Measurements from ENCODE around the gene NIBAN1.
A peak's percentile ranks its signal among the peaks of the same experiment; 100 is the strongest.

Gene NIBAN1

DNA sequence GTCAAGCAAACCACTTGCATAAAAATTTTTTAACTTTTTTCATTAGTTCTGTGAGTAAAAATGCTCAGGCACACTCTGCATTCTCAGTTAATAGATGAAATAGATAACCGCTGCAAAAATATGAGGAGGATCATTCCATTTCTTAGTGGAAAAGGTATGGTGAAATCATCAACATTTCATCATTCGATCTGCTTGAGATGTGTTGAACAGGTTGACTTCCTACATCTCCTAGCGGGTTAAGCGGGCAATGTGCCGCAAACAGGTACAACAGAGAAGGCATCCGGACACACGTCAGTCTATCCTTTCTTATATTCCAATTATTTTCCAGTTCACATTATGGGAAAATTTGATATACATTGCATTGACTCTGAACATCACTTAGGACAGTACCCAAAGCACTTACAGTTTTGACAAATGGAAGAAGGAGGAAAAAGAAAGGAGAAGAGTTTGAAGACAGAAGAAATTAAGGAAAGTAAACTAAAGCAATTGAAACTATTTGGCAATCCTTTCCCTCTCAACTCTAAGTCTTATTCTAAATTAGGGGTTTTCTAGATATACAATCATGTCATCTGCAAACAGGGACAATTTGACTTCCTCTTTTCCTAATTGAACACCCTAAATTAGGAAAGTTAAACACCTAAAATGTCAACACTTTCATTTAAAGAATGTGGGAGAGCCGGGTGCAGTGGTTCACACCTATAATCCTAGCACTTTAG, 33.5 kb downstream of the NIBAN1 start:
- Histone ChIP-seq H3F3A (ENCODE audit: insufficient read depth, low read length) (no peaks in the 10 kb centered on the region), H3K9me2 (replicated peaks; ENCODE audit: insufficient read depth, low read length) (no peaks in the 10 kb centered on the region), H3K4me3 (ENCODE audit: low read length) (no peak overlapping the region), H3K9ac (ENCODE audit: low read length) (no peak overlapping the region), H2AFZ (ENCODE audit: low read length) (no peak overlapping the region), H3K27ac (ENCODE audit: low read length) (no peak overlapping the region), H3K36me3 (replicated peaks; ENCODE audit: insufficient read depth, low read length) (no peaks in the 10 kb centered on the region), H3K27me3 (replicated peaks; ENCODE audit: insufficient read depth, low read length) (no peaks in the 10 kb centered on the region), H3K9me3 (replicated peaks; ENCODE audit: insufficient read depth, low read length) (no peaks in the 10 kb centered on the region), H3K4me2 (ENCODE audit: low read depth, low read length) (no peak overlapping the region), H3K79me2 (ENCODE audit: low read length) (no peaks in the 10 kb centered on the region), H4K20me1 (ENCODE audit: insufficient read depth, low read length) (no peaks in the 10 kb centered on the region), H3K4me1 (ENCODE audit: low read length) (peaks cover 4% of the 10 kb centered on the region)
- no peak for DNase-seq
- TF ChIP-seq EZH2 (optimal IDR thresholded peaks at IDR 0.05; ENCODE audit: low read depth, low read length): no peak
- no peak for TF ChIP-seq EZH2phosphoT487 (IDR thresholded peaks at IDR 0.05; ENCODE audit: low read length)

- DNase-seq: no peak
- no peaks in the 10 kb centered on the region for H3K36me3 ChIP-seq (replicated peaks; ENCODE audit: insufficient read depth, low read length)
- no peaks in the 10 kb centered on the region for H3K27me3 ChIP-seq (replicated peaks; ENCODE audit: insufficient read depth, low read length)
- no peaks in the 10 kb centered on the region for H3K9me3 ChIP-seq (replicated peaks; ENCODE audit: insufficient read depth, low read length)
- TF ChIP-seq, protein P1, sequence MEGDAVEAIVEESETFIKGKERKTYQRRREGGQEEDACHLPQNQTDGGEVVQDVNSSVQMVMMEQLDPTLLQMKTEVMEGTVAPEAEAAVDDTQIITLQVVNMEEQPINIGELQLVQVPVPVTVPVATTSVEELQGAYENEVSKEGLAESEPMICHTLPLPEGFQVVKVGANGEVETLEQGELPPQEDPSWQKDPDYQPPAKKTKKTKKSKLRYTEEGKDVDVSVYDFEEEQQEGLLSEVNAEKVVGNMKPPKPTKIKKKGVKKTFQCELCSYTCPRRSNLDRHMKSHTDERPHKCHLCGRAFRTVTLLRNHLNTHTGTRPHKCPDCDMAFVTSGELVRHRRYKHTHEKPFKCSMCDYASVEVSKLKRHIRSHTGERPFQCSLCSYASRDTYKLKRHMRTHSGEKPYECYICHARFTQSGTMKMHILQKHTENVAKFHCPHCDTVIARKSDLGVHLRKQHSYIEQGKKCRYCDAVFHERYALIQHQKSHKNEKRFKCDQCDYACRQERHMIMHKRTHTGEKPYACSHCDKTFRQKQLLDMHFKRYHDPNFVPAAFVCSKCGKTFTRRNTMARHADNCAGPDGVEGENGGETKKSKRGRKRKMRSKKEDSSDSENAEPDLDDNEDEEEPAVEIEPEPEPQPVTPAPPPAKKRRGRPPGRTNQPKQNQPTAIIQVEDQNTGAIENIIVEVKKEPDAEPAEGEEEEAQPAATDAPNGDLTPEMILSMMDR (IDR thresholded peaks at IDR 0.05; ENCODE audit: low read length): no peak
- no peak for TF ChIP-seq EZH2 (optimal IDR thresholded peaks at IDR 0.05; ENCODE audit: low read depth, low read length)
- no peak for TF ChIP-seq EZH2phosphoT487 (IDR thresholded peaks at IDR 0.05; ENCODE audit: low read length)
- no peaks in the 10 kb centered on the region for H3F3A ChIP-seq (ENCODE audit: insufficient read depth, low read length)
- H3K4me3 ChIP-seq (ENCODE audit: low read length): no peak overlapping the region
- H4K20me1 ChIP-seq (ENCODE audit: insufficient read depth, low read length): no peaks in the 10 kb centered on the region
- no peak overlapping the region for H3K4me2 ChIP-seq (ENCODE audit: low read depth, low read length)
- no peak overlapping the region for H3K9ac ChIP-seq (ENCODE audit: low read length)
- H3K27ac ChIP-seq (ENCODE audit: low read length): no peak overlapping the region
- H2AFZ ChIP-seq (ENCODE audit: low read length): no peak overlapping the region
- no peaks in the 10 kb centered on the region; the same call in 1 of the 2 replicates for H3K4me1 ChIP-seq (ENCODE audit: low read length)
- H3K79me2 ChIP-seq (ENCODE audit: low read length): no peaks in the 10 kb centered on the region
- no peaks in the 10 kb centered on the region for H3K9me2 ChIP-seq (replicated peaks; ENCODE audit: insufficient read depth, low read length)
These were observed 34.1 kb downstream of the NIBAN1 start for GRCh38 chr1:184940226-184940625.

GRCh38 chr1:184937729-184938128, 36.6 kb downstream of the NIBAN1 start:
- no peaks in the 10 kb centered on the region; the same call in 1 of the 2 replicates for H3K4me1 ChIP-seq (ENCODE audit: low read length)
- no peaks in the 10 kb centered on the region for H3K9me3 ChIP-seq (replicated peaks; ENCODE audit: insufficient read depth, low read length)
- H3K4me3 ChIP-seq (ENCODE audit: low read length): no peak overlapping the region
- H3K36me3 ChIP-seq (replicated peaks; ENCODE audit: insufficient read depth, low read length): no peaks in the 10 kb centered on the region
- H3K9ac ChIP-seq (ENCODE audit: low read length): no peak overlapping the region
- no peak overlapping the region for H3K27ac ChIP-seq (ENCODE audit: low read length)
- DNase-seq: no peak
- no peaks in the 10 kb centered on the region for H3K27me3 ChIP-seq (replicated peaks; ENCODE audit: insufficient read depth, low read length)
- no peaks in the 10 kb centered on the region for H3F3A ChIP-seq (ENCODE audit: insufficient read depth, low read length)
- no peak overlapping the region for H2AFZ ChIP-seq (ENCODE audit: low read length)
- H3K79me2 ChIP-seq (ENCODE audit: low read length): no peaks in the 10 kb centered on the region
- H3K4me2 ChIP-seq (ENCODE audit: low read depth, low read length): peak overlapping the region; percentile 2; the same call in 1 of the 2 replicates
- TF ChIP-seq, protein P1 (IDR thresholded peaks at IDR 0.05; ENCODE audit: low read length): no peak
- no peak for TF ChIP-seq EZH2 (optimal IDR thresholded peaks at IDR 0.05; ENCODE audit: low read depth, low read length)
- TF ChIP-seq EZH2phosphoT487 (IDR thresholded peaks at IDR 0.05; ENCODE audit: low read length): no peak
- H4K20me1 ChIP-seq (ENCODE audit: insufficient read depth, low read length): no peaks in the 10 kb centered on the region
- H3K9me2 ChIP-seq (replicated peaks; ENCODE audit: insufficient read depth, low read length): no peaks in the 10 kb centered on the region

Data from MM.1S (cell line).